NCI-H1092 treated with DMSO at 0.1 percent for 48 hours (cell line): ENCODE measurements around the gene CEP78.
A peak's percentile ranks its signal among the peaks of the same experiment; 100 is the strongest.
"Not testable (repeated sequence)": the region's sequence is repeated elsewhere in the genome, so short reads cannot be mapped to it uniquely, and the experiment has no call there.

Experiments
- DNase-seq: peaks from one replicate; lab custom pipeline; 2025; lab: John Stamatoyannopoulos, UW

The CEP78 gene

GRCh38 chr9:78235762-78236550 lies at the start of gene CEP78:
CEP78 (plus strand) TSS chr9:78236075; CDS start chr9:78236351, 276 bp downstream.
- DNase-seq = peak; percentile 89

- DNase-seq = no peak
These were observed 48.0 kb upstream of the CEP78 start for GRCh38 chr9:78187763-78188484.

- no peak for DNase-seq
These were observed 47.3 kb upstream of the CEP78 start for GRCh38 chr9:78188594-78188993.

- DNase-seq = no peak
These were observed 46.9 kb upstream of the CEP78 start for GRCh38 chr9:78189001-78189400.

GRCh38 chr9:78189461-78189860 lies 46.4 kb upstream of the CEP78 start:
- no peak for DNase-seq

- DNase-seq = no peak
These were observed 43.9 kb upstream of the CEP78 start for GRCh38 chr9:78191931-78192330.

GRCh38 chr9:78196258-78196657 lies 39.6 kb upstream of the CEP78 start:
- DNase-seq = no peak

GRCh38 chr9:78201158-78201777 lies 34.6 kb upstream of the CEP78 start:
- not testable (repeated sequence) for DNase-seq

- no peak for DNase-seq
These were observed 28.6 kb upstream of the CEP78 start for GRCh38 chr9:78207319-78207718.

- DNase-seq = no peak
These were observed 28.0 kb upstream of the CEP78 start for GRCh38 chr9:78207901-78208300.

- no peak for DNase-seq
These were observed 26.7 kb upstream of the CEP78 start for GRCh38 chr9:78209127-78209526.

GRCh38 chr9:78210841-78211301 lies 25.0 kb upstream of the CEP78 start:
- DNase-seq = no peak

GRCh38 chr9:78212868-78213267 lies 23.0 kb upstream of the CEP78 start:
- DNase-seq = no peak

GRCh38 chr9:78213712-78214111 lies 22.2 kb upstream of the CEP78 start:
- DNase-seq = peak; percentile 5

- DNase-seq = no peak
These were observed 21.4 kb upstream of the CEP78 start for GRCh38 chr9:78214492-78214891.

GRCh38 chr9:78215706-78216105 lies 20.2 kb upstream of the CEP78 start:
- no peak for DNase-seq

GRCh38 chr9:78218890-78219289 lies 17.0 kb upstream of the CEP78 start:
- no peak for DNase-seq

GRCh38 chr9:78221425-78221824 lies 14.4 kb upstream of the CEP78 start:
- no peak for DNase-seq

GRCh38 chr9:78221841-78222240 lies 14.0 kb upstream of the CEP78 start:
- not testable (repeated sequence) for DNase-seq

GRCh38 chr9:78230761-78231160 lies 5.1 kb upstream of the CEP78 start:
- DNase-seq = no peak

GRCh38 chr9:78232471-78232870 lies 3.4 kb upstream of the CEP78 start:
- DNase-seq = not testable (repeated sequence)

- DNase-seq = no peak
These were observed 1.1 kb upstream of the CEP78 start for GRCh38 chr9:78234810-78235209.

- no peak for DNase-seq
These were observed 566 bp upstream of the CEP78 start for GRCh38 chr9:78235256-78235761.
